ENCODE measurements around the gene AFAP1L2. TPM values are rescaled to one million over a fixed set of nuclear protein-coding genes. Genes with fewer than 3 reads are reported as not detected.
"Not testable (repeated sequence)": the region's sequence is repeated elsewhere in the genome, so short reads cannot be mapped to it uniquely, and the experiment has no call there.

The AFAP1L2 gene
- total RNA-seq, 1 experiment from 2014 or later: 2.1 TPM

DNA sequence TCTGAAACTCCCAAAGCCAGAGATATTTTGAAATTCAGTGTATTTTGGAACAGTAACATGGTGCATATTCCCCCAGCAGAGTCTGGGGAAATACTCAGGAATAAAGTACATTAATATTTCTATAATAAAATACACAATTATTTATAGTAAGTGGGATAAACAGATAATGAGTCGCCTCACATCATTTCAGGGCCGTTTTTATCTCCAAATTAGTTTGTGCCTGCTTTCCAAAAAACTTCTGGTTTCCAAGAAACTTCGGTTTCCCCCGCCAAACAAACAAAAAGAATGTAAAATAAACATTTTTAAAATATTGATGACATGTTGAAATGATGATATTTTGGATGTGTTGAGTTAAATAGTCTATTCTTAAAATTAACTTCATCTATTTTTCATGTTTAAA, 48.2 kb downstream of the AFAP1L2 start:
- H3K9me3 ChIP-seq (replicated peaks): no peaks in the 10 kb centered on the region
- DNase-seq (ENCODE audit: low read depth in 1 of 2, low spot score in 2 of 2): no peak
- no peak overlapping the region for H3K4me3 ChIP-seq
- no peak overlapping the region for H3K27ac ChIP-seq
- no peaks in the 10 kb centered on the region for H3K27me3 ChIP-seq (replicated peaks)
- H3K4me1 ChIP-seq (replicated peaks): peaks cover 50% of the 10 kb centered on the region
- no peaks in the 10 kb centered on the region for H3K36me3 ChIP-seq

DNA sequence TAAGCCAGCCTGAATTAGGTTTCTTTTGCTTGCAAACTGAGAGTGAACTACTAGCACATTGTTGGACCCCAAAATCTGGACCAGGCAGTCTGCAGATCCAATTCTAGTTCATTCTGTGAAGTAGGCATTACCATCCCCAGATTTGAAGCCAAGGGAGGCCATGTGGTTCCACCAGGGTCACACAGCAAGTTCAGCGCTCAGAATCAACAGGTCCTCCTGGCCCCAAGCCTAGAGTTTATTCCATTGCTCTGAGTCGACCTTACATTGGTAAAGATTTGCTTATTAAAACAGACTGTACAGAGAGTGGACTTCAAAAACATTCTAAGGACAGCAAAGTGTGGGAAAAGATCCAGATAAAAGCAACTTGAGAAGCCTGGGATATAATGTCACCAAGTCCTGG, 50.9 kb downstream of the AFAP1L2 start:
- Histone ChIP-seq H3K4me3 (no peak overlapping the region), H3K27ac (no peak overlapping the region), H3K27me3 (replicated peaks) (no peaks in the 10 kb centered on the region), H3K9me3 (replicated peaks) (no peaks in the 10 kb centered on the region), H3K36me3 (no peaks in the 10 kb centered on the region), H3K4me1 (replicated peaks) (peaks cover 36% of the 10 kb centered on the region)
- no peak for DNase-seq (ENCODE audit: low read depth in 1 of 2, low spot score in 2 of 2)

DNA sequence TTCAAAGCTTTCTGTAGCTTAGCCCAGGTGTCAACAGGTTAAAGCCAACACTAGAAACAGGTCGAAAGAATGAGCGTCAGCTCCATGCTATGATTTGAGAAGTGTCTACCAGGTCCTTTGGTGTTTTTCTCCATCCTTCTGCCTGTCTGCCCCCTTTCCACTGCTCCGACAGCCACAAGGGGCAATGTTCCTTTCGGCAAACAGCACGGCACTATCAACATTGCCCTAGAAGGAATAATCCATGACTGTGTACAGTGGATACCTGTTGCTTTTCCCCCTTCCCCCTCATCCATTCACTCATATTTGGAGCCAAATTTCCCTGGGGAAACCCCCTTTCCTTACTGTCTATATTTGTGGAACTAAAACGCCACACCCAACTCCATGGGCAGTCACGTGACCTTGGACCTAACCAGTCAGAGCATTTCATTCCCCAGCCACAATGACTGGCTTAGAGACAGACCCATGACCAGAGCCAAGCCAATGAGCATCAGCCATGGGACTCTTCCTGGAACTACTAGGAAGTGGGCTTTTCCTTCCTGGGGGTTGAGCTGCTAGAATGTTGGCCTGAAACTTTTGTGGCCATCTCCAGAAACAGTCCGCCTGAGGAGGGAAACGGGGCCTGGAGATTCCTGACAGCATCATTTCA, 51.5 kb downstream of the AFAP1L2 start:
- Histone ChIP-seq H3K27me3 (replicated peaks) (no peaks in the 10 kb centered on the region), H3K9me3 (replicated peaks) (no peaks in the 10 kb centered on the region), H3K36me3 (no peaks in the 10 kb centered on the region), H3K4me3 (no peak overlapping the region), H3K27ac (no peak overlapping the region), H3K4me1 (replicated peaks) (peaks cover 30% of the 10 kb centered on the region)
- DNase-seq (ENCODE audit: low read depth in 1 of 2, low spot score in 2 of 2): no peak

DNA sequence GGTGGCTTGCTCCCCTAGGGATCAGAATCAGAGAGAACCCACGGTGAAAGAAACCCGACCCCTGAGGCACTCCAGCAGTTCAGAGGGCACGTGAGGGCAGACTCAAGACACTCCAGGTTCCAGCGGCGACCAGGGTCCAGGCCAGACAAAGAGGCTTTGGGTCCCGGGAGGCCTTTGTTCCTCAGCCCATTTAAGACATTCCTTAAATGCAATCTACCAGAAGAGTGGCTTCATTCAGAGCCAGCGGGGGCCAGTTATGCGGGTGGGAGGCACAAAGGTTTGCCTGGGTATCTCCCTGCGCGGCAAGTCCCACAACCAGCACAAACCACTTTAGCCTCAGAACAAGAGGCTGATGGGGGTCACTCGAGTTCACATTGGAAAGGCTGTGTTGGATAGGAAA, 53.6 kb downstream of the AFAP1L2 start:
- no peak overlapping the region for H3K4me3 ChIP-seq
- H3K27me3 ChIP-seq (replicated peaks): no peaks in the 10 kb centered on the region
- DNase-seq (ENCODE audit: low read depth in 1 of 2, low spot score in 2 of 2): no peak
- H3K27ac ChIP-seq: no peak overlapping the region
- no peaks in the 10 kb centered on the region for H3K9me3 ChIP-seq (replicated peaks)
- H3K36me3 ChIP-seq: no peaks in the 10 kb centered on the region
- peaks cover 19% of the 10 kb centered on the region for H3K4me1 ChIP-seq (replicated peaks)

DNA sequence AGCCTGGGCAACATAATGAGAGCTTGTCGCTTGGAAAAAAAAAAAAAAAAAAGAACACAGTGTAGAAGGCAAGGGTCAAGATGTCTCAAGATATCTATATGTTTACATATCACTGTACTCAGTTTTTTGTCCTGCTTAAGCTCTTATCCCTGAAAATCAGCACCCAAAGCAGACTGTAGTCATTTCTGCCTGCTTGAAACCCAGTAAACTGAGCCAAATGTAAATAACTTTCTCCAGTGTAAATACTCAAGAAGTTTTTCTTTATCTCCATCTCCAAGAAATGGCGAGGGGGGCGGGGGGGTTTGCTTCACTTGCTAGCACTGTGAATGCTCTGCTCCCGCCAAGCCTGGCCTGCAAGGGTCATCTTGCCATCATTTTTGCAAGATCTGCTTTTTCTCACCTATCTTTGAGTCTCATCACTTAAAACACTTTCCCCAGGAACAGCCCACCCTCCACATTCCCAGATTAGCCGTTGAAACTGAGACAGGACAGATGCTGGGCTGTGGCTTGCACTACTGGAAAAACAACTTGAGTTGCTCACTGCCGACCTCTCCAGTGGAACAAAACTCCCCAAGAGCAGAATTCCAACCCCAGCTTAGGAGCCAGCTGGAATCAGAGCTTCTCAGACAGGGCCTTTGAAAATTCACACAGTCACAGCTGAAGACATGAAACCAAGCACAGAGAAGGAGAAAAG, 54.6 kb downstream of the AFAP1L2 start:
- H3K4me1 ChIP-seq (replicated peaks): peaks cover 14% of the 10 kb centered on the region
- no peaks in the 10 kb centered on the region for H3K27me3 ChIP-seq (replicated peaks)
- no peak for DNase-seq (ENCODE audit: low read depth in 1 of 2, low spot score in 2 of 2)
- H3K27ac ChIP-seq: no peak overlapping the region
- H3K4me3 ChIP-seq: no peak overlapping the region
- no peaks in the 10 kb centered on the region for H3K9me3 ChIP-seq (replicated peaks)
- H3K36me3 ChIP-seq: no peaks in the 10 kb centered on the region

DNA sequence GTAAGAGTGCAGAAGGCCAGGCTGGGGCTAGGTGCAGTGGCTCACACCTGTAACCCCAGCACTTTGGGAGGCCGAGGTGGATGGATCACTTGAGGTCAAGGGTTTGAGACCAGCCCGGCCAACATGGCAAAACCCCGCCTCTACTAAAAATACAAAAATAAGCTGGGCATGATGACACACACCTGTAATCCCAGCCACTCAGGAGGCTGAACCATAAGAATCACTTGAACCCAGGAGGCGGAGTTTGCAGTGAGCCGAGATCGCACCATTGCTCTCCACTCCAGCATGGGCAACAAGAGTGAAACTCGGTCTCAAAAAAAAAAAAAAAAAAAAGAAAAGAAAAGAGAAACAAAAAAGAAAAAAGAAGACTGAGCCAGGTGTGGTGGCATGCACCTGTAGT, 55.2 kb downstream of the AFAP1L2 start:
- not testable (repeated sequence) for H3K9me3 ChIP-seq (replicated peaks); DNase-seq (ENCODE audit: low read depth in 1 of 2, low spot score in 2 of 2); H3K36me3 ChIP-seq; H3K27me3 ChIP-seq (replicated peaks); H3K27ac ChIP-seq; H3K4me3 ChIP-seq
- peaks cover 20% of the 10 kb centered on the region for H3K4me1 ChIP-seq (replicated peaks)

DNA sequence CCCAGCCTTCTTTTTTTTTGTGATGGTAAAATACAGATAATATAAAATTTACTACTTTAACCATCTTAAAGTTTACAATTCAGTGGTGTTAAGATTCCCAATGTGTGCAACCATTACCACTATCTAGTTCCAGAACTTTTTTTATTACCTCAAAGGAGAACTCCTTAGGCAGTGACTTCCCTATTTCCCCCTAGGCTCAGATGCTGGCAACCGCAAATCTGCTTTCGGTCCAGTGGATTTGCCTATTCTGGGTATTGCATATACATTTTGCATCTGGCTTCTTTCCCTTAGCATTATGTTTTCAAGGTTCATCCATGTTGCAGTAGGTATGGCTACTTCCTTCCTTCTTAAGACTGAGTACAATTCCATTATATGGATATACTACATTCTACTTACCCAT, 56.5 kb downstream of the AFAP1L2 start:
- H3K4me1 ChIP-seq (replicated peaks): peaks cover 30% of the 10 kb centered on the region
- no peaks in the 10 kb centered on the region for H3K36me3 ChIP-seq
- H3K27me3 ChIP-seq (replicated peaks): no peaks in the 10 kb centered on the region
- no peak for DNase-seq (ENCODE audit: low read depth in 1 of 2, low spot score in 2 of 2)
- H3K4me3 ChIP-seq: no peak overlapping the region
- no peak overlapping the region for H3K27ac ChIP-seq
- no peaks in the 10 kb centered on the region for H3K9me3 ChIP-seq (replicated peaks)

DNA sequence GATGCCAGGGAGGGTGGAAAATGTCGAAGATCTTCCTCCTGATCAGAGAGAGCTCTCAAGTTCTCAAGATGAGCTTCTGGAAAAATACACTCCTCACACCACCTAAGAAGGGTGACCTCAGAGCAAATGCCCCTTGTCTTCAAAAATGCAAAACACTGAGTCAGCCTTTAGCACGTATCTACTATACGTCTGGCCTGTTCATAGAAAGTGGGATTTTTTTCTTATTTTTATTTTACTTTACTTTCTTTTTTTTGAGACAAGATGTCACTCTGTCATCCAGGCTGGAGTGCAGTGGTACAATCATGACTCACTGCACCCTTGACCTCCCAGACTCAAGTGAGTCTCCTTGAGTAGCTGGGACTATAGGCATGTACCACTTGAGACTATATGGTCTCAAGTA, 57.1 kb downstream of the AFAP1L2 start:
- Histone ChIP-seq H3K27ac (no peak overlapping the region), H3K36me3 (no peaks in the 10 kb centered on the region), H3K9me3 (replicated peaks) (no peaks in the 10 kb centered on the region), H3K4me3 (no peak overlapping the region), H3K4me1 (replicated peaks) (peaks cover 30% of the 10 kb centered on the region), H3K27me3 (replicated peaks) (no peaks in the 10 kb centered on the region)
- DNase-seq (ENCODE audit: low read depth in 1 of 2, low spot score in 2 of 2): no peak

DNA sequence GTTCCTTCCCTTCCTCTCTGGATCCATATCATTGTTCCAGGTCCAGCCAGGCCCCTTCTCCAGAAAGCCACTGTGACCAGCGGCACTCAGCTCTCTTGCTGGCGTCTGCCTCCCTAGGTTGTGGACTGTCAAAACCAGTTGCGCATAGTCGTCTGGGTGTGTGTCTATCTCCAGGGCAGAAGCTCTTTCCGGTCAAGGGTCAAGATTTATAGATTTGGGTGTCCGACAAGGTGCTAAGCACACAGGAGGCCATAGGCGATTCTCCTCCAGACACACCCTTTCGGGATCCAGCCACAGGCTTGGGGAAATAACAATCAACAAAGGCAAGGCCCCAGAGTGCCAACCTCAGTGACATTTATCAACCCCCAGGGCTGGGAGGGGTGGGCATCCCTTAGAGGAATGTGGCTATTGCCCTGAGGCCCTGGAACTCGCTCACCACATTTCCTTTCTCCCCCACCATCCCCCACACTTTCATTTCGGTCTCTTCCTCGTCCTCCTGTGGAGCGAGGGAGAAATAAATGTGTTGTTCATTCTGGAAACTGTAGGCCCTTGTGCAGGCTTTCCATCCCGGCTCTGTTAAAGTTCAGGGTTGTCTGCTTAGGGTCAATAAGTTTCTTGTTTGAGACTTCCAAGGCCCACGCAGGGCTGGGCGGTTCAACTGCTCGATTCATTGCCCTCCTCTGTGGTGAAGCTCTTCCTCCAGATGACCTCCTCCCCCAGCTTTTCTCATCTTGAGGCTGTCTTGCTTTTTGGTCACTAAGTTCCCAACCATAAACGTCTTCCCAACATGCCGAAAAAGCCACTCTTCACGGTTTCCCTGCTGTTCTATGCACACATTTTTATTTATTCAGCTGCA, 57.9 kb downstream of the AFAP1L2 start:
- Histone ChIP-seq H3K27me3 (replicated peaks) (no peaks in the 10 kb centered on the region), H3K4me3 (no peak overlapping the region), H3K9me3 (replicated peaks) (no peaks in the 10 kb centered on the region), H3K27ac (no peak overlapping the region), H3K4me1 (replicated peaks) (peaks cover 30% of the 10 kb centered on the region), H3K36me3 (no peaks in the 10 kb centered on the region)
- no peak for DNase-seq (ENCODE audit: low read depth in 1 of 2, low spot score in 2 of 2)

DNA sequence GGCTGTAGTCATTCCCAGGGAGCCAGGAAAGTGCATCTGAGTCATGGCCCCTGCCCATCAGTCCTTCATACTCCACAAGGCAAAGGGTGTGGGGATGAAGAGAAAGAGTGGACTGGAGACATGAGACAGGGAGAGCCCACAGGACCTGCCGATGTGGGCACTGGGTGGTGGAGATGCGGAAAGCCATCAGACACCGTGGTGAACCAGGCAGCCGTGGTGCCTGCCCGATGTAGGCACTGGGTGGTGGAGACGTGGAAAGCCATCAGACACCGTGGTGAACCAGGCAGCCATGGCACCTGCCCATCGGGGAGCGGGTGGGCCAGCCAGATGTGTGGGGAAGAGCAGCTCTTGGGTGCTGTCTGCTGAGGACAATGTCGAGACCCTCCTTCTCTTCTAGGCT, 58.6 kb downstream of the AFAP1L2 start:
- Histone ChIP-seq H3K4me1 (replicated peaks) (peaks cover 30% of the 10 kb centered on the region), H3K27ac (no peak overlapping the region)
- no peak for DNase-seq (ENCODE audit: low read depth in 1 of 2, low spot score in 2 of 2)

DNA sequence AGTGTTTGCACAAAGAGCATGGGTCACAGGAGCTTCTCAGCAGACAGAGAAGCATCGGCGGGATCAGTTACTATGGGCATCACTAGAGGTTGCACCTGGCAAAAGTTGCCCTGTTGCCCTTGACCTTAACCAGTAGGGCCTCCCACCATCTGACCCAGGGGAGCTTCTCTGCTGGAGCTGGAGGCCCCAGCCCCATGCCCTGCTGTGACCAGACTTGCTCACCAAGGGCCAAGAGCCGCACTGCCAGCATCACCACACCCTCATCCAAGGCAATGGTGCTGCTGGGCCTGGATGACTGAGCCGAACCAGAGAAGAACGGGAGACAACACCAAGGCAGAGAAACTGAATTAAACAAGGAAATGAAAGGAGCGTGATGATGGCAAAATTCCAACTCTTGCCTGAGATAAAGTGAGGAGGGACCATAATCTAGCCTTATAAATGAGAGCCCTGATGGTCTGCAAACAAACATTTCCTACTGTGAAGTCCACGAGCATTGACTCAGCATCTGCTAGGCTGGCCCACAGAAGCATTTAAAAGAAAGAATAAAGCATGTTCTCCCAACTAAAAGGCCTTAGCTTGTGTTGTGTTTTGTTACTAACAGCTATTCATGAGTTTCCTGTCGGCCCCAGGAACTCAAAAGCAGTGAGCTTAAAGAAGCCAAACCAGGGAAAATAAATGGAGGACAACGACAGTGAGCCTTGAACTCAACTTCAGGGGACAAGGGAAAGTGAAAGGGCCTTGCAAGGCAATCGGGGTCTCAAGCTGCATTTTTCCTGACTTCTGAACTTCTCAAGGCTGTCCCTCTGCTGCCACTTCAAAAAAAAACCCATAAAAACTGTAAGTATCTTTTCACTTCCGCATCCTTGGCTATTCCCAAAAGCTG, 60.4 kb downstream of the AFAP1L2 start:
- DNase-seq (ENCODE audit: low read depth in 1 of 2, low spot score in 2 of 2): peak in 1 of 2 experiments; percentile 51
- H3K4me1 ChIP-seq (replicated peaks): peaks cover 26% of the 10 kb centered on the region
- no peak overlapping the region for H3K4me3 ChIP-seq
- no peaks in the 10 kb centered on the region for H3K27me3 ChIP-seq (replicated peaks)
- H3K27ac ChIP-seq: peak overlapping the region; percentile 35
- no peaks in the 10 kb centered on the region for H3K36me3 ChIP-seq
- H3K9me3 ChIP-seq (replicated peaks): no peaks in the 10 kb centered on the region

More for the DNA sequence above, 58.6 kb downstream of the AFAP1L2 start:
- Histone ChIP-seq H3K9me3 (replicated peaks) (no peaks in the 10 kb centered on the region), H3K27me3 (replicated peaks) (no peaks in the 10 kb centered on the region), H3K36me3 (no peaks in the 10 kb centered on the region), H3K4me3 (no peak overlapping the region)

DNA sequence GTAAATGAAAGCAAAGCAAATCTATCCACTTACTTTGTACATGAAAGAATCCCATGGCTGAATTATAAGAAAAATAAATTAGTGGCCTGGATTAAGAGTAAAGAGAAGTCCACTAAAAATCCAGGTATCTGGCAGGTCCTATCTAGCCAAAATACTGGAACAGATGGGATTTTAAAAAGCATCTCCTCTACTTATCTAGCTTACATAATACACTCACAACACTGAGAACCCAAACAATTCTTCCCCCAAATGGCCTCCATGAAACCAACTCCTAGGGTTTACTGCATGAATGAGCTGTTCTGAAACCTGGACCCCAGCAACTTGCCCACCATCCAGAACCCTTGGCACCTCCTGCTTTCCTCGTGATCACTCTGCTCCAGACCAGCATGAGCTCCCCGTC, 61.3 kb downstream of the AFAP1L2 start:
- Histone ChIP-seq H3K4me1 (replicated peaks) (peaks cover 26% of the 10 kb centered on the region), H3K4me3 (no peak overlapping the region), H3K36me3 (no peaks in the 10 kb centered on the region), H3K27me3 (replicated peaks) (no peaks in the 10 kb centered on the region), H3K27ac (no peak overlapping the region), H3K9me3 (replicated peaks) (no peaks in the 10 kb centered on the region)
- DNase-seq (ENCODE audit: low read depth in 1 of 2, low spot score in 2 of 2): no peak

DNA sequence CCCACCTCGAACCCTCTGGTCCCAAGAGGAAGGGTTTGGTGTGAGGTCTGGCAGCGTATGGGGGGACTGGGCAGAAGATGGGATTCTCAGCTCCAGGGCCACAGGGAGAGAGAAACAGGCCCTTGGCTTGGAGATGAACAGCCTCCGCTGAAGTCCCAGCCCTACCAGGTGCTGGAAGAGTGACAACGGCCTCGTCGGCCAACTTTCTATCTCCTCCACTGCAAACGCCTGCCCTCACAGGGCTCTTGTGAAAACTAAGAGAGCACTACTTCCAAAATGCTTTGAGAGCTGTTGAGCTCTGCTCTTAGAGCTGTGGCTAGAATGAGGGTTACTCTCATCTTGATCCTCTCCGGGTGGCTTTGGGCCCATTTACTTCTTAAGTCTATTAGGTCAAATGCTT, 63.5 kb downstream of the AFAP1L2 start:
- no peaks in the 10 kb centered on the region for H3K9me3 ChIP-seq (replicated peaks)
- no peaks in the 10 kb centered on the region for H3K36me3 ChIP-seq
- H3K27me3 ChIP-seq (replicated peaks): no peaks in the 10 kb centered on the region
- no peak overlapping the region for H3K4me3 ChIP-seq
- H3K4me1 ChIP-seq (replicated peaks): peaks cover 16% of the 10 kb centered on the region
- H3K27ac ChIP-seq: no peak overlapping the region
- DNase-seq (ENCODE audit: low read depth in 1 of 2, low spot score in 2 of 2): no peak

Data from SJSA1 (cell line).